Ovary (tissue), 3 donors: ENCODE data around the gene ATG3.

Experiments
- CTCF ChIP-seq, 3 donors: fragments of 450-650 bp in 2 of 3; fragments of 200-600 bp in 1 of 3; IDR thresholded peaks; one replicate each; pipeline versions ENCODE4 v1.5.1 to v1.8.0; 2016 to 2022; ENCODE audit warnings: antibody characterized with exemption in 3 of 3, mild to moderate bottlenecking in 1 of 3
- EP300 ChIP-seq: sonication (generic); formaldehyde crosslinking; IDR thresholded peaks from one replicate; pipeline ENCODE4 v1.6.1; 2017; ENCODE audit warnings: antibody characterized with exemption
- POLR2A ChIP-seq: fragments of 450-650 bp; IDR thresholded peaks from one replicate; pipeline ENCODE4 v1.6.1; 2017; ENCODE audit warnings: antibody characterized with exemption, mild to moderate bottlenecking, moderate library complexity
- donor health status: DM: no; HTN: no; CAD: no.

- TF ChIP-seq CTCF (IDR thresholded peaks at IDR 0.05), result no peak
- no peak for TF ChIP-seq EP300
- TF ChIP-seq POLR2A, result no peak
Measured at GRCh38 chr3:112568642-112569041, 6.9 kb upstream of the ATG3 start.
